IMR-90 (cell line): ENCODE results near the gene VPS41. TPM values are rescaled to one million over a fixed set of nuclear protein-coding genes. Genes with fewer than 3 reads are reported as not detected.

ENCODE experiments used
- ATAC-seq: fragments of 200-7000 bp; cut with Tn5 transposase; 2 replicates; pipeline ENCODE4 v1.9.1; 2020; ENCODE audit warnings: low read depth, mild to moderate bottlenecking, moderate library complexity
- BruUV-seq: library from RNA; stranded (reverse); fragments of 400-500 nt; replicated peaks from 2 replicates; lab custom pipeline; 2021; lab: Mats Ljungman, UMichigan
- CTCF ChIA-PET: fragments of 300-600 bp; formaldehyde crosslinking; extraction: SDS; loops from one replicate; lab custom pipeline; 2021; ENCODE audit warnings: antibody characterized with exemption; lab: Yijun Ruan, JAX
- POLR2A ChIA-PET: fragments of 300-600 bp; sonication (Branson Sonifier 250); formaldehyde crosslinking; loops from one replicate; lab custom pipeline; 2022; ENCODE audit warnings: antibody characterized with exemption; ENCODE audit not compliant: unreplicated experiment; lab: Charles Lee
- DNase-seq: peaks from one replicate; pipeline ENCODE4 v3.0.0; 2013
- H2AFZ ChIP-seq: replicated peaks from 2 replicates; pipeline ENCODE3; 2013; ENCODE audit warnings: low read length, mild to moderate bottlenecking; ENCODE audit not compliant: poor library complexity
- H2AK5ac ChIP-seq: 2 replicates; pipeline ENCODE4 v1.6.1; 2013; ENCODE audit warnings: low read depth, low read length, inconsistent platforms
- H2AK9ac ChIP-seq: replicated peaks from 2 replicates; pipeline ENCODE3; 2013; ENCODE audit warnings: mild to moderate bottlenecking, low read depth, low read length, moderate library complexity; ENCODE audit not compliant: poor library complexity
- H2BK120ac ChIP-seq: 2 replicates; pipeline ENCODE4 v1.6.1; 2013; ENCODE audit warnings: low read depth, low read length, inconsistent platforms
- H2BK15ac ChIP-seq: 3 replicates; pipeline ENCODE4 v1.6.1; 2013; ENCODE audit warnings: low read depth, low read length, inconsistent platforms
- H2BK20ac ChIP-seq: 2 replicates; pipeline ENCODE4 v1.6.1; 2013; ENCODE audit warnings: low read depth, mild to moderate bottlenecking, inconsistent platforms, low read length, moderate library complexity
- H2BK5ac ChIP-seq: 2 replicates; pipeline ENCODE4 v1.6.1; 2013; ENCODE audit warnings: mild to moderate bottlenecking, low read depth, low read length, inconsistent platforms; ENCODE audit not compliant: poor library complexity, severe bottlenecking
- H3K14ac ChIP-seq: replicated peaks from 2 replicates; pipeline ENCODE4 v1.6.1; 2013; ENCODE audit warnings: low read depth, low read length, inconsistent platforms
- H3K18ac ChIP-seq: 2 replicates; pipeline ENCODE4 v1.6.1; 2013; ENCODE audit warnings: low read depth, low read length, control low read depth
- H3K23ac ChIP-seq: 2 replicates; pipeline ENCODE4 v1.6.1; 2013; ENCODE audit warnings: low read depth, low read length, inconsistent platforms
- H3K27ac ChIP-seq: 2 replicates; pipeline ENCODE4 v1.5.1; 2013; ENCODE audit warnings: mild to moderate bottlenecking, control low read depth, low read length; ENCODE audit not compliant: insufficient read depth
- H3K27me3 ChIP-seq: 2 replicates; pipeline ENCODE4 v1.6.1; 2013; ENCODE audit warnings: low read length; ENCODE audit not compliant: control insufficient read depth, insufficient read depth
- H3K36me3 ChIP-seq: 2 replicates; pipeline ENCODE4 v1.6.1; 2013; ENCODE audit warnings: low read length, mixed read lengths; ENCODE audit not compliant: control insufficient read depth, insufficient read depth
- H3K4ac ChIP-seq: 2 replicates; pipeline ENCODE4 v1.6.1; 2013; ENCODE audit warnings: low read depth, low read length, inconsistent platforms
- H3K4me1 ChIP-seq: 2 replicates; pipeline ENCODE4 v1.6.1; 2013; ENCODE audit warnings: low read length, mixed read lengths; ENCODE audit not compliant: control insufficient read depth, insufficient read depth
- H3K4me2 ChIP-seq: 2 replicates; pipeline ENCODE4 v1.6.1; 2013; ENCODE audit warnings: low read depth, mild to moderate bottlenecking, control low read depth, low read length, moderate library complexity
- H3K4me3 ChIP-seq: 2 replicates; pipeline ENCODE4 v1.5.1; 2013; ENCODE audit warnings: low read depth, mild to moderate bottlenecking, control low read depth, low read length, moderate library complexity; ENCODE audit not compliant: insufficient read depth
- H3K56ac ChIP-seq: 2 replicates; pipeline ENCODE4 v1.6.1; 2013; ENCODE audit warnings: low read length, inconsistent platforms; ENCODE audit not compliant: insufficient read depth; ENCODE audit errors: extremely low read depth
- H3K79me1 ChIP-seq, 2 experiments: 2 replicates each; pipeline ENCODE4 v1.6.1; 2013; ENCODE audit warnings: low read length in 2 of 2, inconsistent platforms in 1 of 2, low read depth in 1 of 2
- H3K9ac ChIP-seq: 2 replicates; pipeline ENCODE4 v1.6.1; 2013; ENCODE audit warnings: low read depth, low read length, control low read depth
- H3K9me1 ChIP-seq: 2 replicates; pipeline ENCODE4 v1.6.1; 2013; ENCODE audit warnings: low read length, inconsistent platforms; ENCODE audit not compliant: insufficient read depth
- H3K9me3 ChIP-seq: 2 replicates; pipeline ENCODE4 v1.6.1; 2013; ENCODE audit warnings: low read length; ENCODE audit not compliant: control insufficient read depth, insufficient read depth
- H4K20me1 ChIP-seq: 2 replicates; pipeline ENCODE4 v1.6.1; 2013; ENCODE audit warnings: low read length, inconsistent platforms; ENCODE audit not compliant: insufficient read depth
- H4K5ac ChIP-seq: 2 replicates; pipeline ENCODE4 v1.6.1; 2013; ENCODE audit warnings: mild to moderate bottlenecking, low read depth, low read length, control low read depth
- H4K8ac ChIP-seq, 2 experiments: 2 replicates each; pipeline ENCODE4 v1.6.1; 2013; ENCODE audit warnings: low read depth in 2 of 2, low read length in 2 of 2, control low read depth in 1 of 2, inconsistent platforms in 1 of 2
- H4K91ac ChIP-seq: 2 replicates; pipeline ENCODE4 v1.6.1; 2013; ENCODE audit warnings: low read depth, low read length, inconsistent platforms; ENCODE audit not compliant: insufficient read depth
- BHLHE40 ChIP-seq: fragments of 150-350 bp; IDR thresholded peaks from 2 replicates; pipeline ENCODE4 v1.6.1; 2016; ENCODE audit warnings: mild to moderate bottlenecking, low read depth, low read length
- CEBPB ChIP-seq: IDR thresholded peaks from 2 replicates; pipeline ENCODE4 v1.6.1; 2012; ENCODE audit warnings: low read depth, low read length, improper control_type of control experiment
- CHD1 ChIP-seq: IDR thresholded peaks from 2 replicates; pipeline ENCODE4 v1.6.1; 2012; ENCODE audit warnings: low read depth, low read length, improper control_type of control experiment
- CTCF ChIP-seq: conservative IDR thresholded peaks from 2 replicates; pipeline ENCODE4 v1.5.1; 2012; ENCODE audit warnings: mild to moderate bottlenecking, low read depth, low read length, improper control_type of control experiment
- ELK1 ChIP-seq: fragments of 150-350 bp; IDR thresholded peaks from 2 replicates; pipeline ENCODE4 v1.6.1; 2016; ENCODE audit warnings: low read depth, mild to moderate bottlenecking, low read length, moderate library complexity, borderline replicate concordance
- FOS ChIP-seq: fragments of 150-350 bp; IDR thresholded peaks from 2 replicates; pipeline ENCODE4 v1.6.1; 2016; ENCODE audit warnings: low read depth, low read length
- MAFK ChIP-seq: IDR thresholded peaks from 2 replicates; pipeline ENCODE4 v1.6.1; 2012; ENCODE audit warnings: low read depth, low read length, improper control_type of control experiment
- MAZ ChIP-seq: IDR thresholded peaks from 2 replicates; pipeline ENCODE4 v1.6.1; 2012; ENCODE audit warnings: low read depth, mild to moderate bottlenecking, low read length, improper control_type of control experiment, moderate library complexity, borderline replicate concordance
- MXI1 ChIP-seq: IDR thresholded peaks from 2 replicates; pipeline ENCODE4 v1.6.1; 2012; ENCODE audit warnings: low read depth, mild to moderate bottlenecking, low read length, moderate library complexity, borderline replicate concordance
- NFE2L2 ChIP-seq: fragments of 150-350 bp; IDR thresholded peaks from 2 replicates; pipeline ENCODE4 v1.6.1; 2016; ENCODE audit warnings: low read depth, mild to moderate bottlenecking, low read length
- POLR2A ChIP-seq: IDR thresholded peaks from 2 replicates; pipeline ENCODE4 v1.6.1; 2012; ENCODE audit warnings: mild to moderate bottlenecking, low read depth, low read length
- RAD21 ChIP-seq: IDR thresholded peaks from 2 replicates; pipeline ENCODE4 v1.6.1; 2012; ENCODE audit warnings: low read length, improper control_type of control experiment
- RCOR1 ChIP-seq: IDR thresholded peaks from 2 replicates; pipeline ENCODE4 v1.6.1; 2012; ENCODE audit warnings: mild to moderate bottlenecking, low read length, improper control_type of control experiment; ENCODE audit not compliant: insufficient replicate concordance
- RFX5 ChIP-seq: IDR thresholded peaks from 2 replicates; pipeline ENCODE4 v1.8.0; 2012; ENCODE audit warnings: low read depth, mild to moderate bottlenecking, low read length, moderate library complexity
- SMC3 ChIP-seq: fragments of 150-350 bp; IDR thresholded peaks from 2 replicates; pipeline ENCODE4 v1.6.1; 2016; ENCODE audit warnings: low read depth, mild to moderate bottlenecking, antibody characterized with exemption, low read length, moderate library complexity
- USF2 ChIP-seq: fragments of 150-350 bp; IDR thresholded peaks from 2 replicates; pipeline ENCODE4 v1.6.1; 2017; ENCODE audit warnings: mild to moderate bottlenecking, antibody characterized with exemption, low read length, low read depth
- WGBS, 2 experiments: methylation state at CpG; one replicate each; pipeline versions ENCODE4 v1.1.5 to v1.1.7; 2013; ENCODE audit warnings: missing lambda C conversion rate in 2 of 2; ENCODE audit not compliant: insufficient read length in 1 of 2; ENCODE audit errors: extremely low coverage in 2 of 2; 5-methylcytosine and 5-hydroxymethylcytosine counted together
- dilution Hi-C: fragments of 300-500 bp; cut with HindIII; formaldehyde crosslinking; loops from one replicate; pipeline ENCODE4 v1.14.3; 2018; ENCODE audit warnings: low sequenced_read_pairs; ENCODE audit not compliant: unreplicated experiment
- in situ Hi-C: fragments of 300-500 bp; cut with MboI; formaldehyde crosslinking; loops from 3 replicates; pipeline ENCODE4 v1.14.3; 2019; ENCODE audit warnings: low sequenced_read_pairs, inconsistent platforms, mixed read lengths
- intact Hi-C: fragments of 100-400 bp; cut with micrococcal nuclease; formaldehyde crosslinking; loops from 2 replicates; pipeline ENCODE4 v1.10.0; 2022
- polyA plus RNA-seq, 3 experiments: library from polyadenylated mRNA; depleted of rRNA; stranded (reverse); fragments of >200 nt; gene quantifications; 2 replicates each; pipeline ENCODE4 v1.2.3, GENCODE V29; 2012; ENCODE audit warnings: low replicate concordance in 1 of 3
- total RNA-seq: library from RNA; depleted of rRNA; stranded (reverse); fragments of >200 nt; gene quantifications from 2 replicates; pipeline ENCODE4 v1.2.3, GENCODE V29; 2012

VPS41 gene
- total and polyA plus RNA-seq, 2 of the 4 experiments (the other 2 are of a cell fraction), result 16.0 to 28.0 TPM

- intact Hi-C loops, result no loop called here
- in situ Hi-C loops, result no loop called here
These were observed 88.4 kb downstream of the VPS41 start for GRCh38 chr7:38820571-38820970.

More at GRCh38 chr7:38820571-38820970, 88.4 kb downstream of the VPS41 start:
- Histone ChIP-seq H4K91ac (no peak overlapping the region), H2AFZ (no peak overlapping the region), H3K36me3 (0 out of 2 replicates have a peak, but pooled peaks cover 1% of the 10 kb centered on the region), H2AK9ac (no peak overlapping the region), H3K23ac (no peak overlapping the region), H3K14ac (no peak overlapping the region), H3K9ac (no peak overlapping the region), H3K4me3 (no peak overlapping the region), H3K79me1 (no peaks in the 10 kb centered on the region), H2BK120ac (no peak overlapping the region), H4K5ac (no peak overlapping the region), H2AK5ac (no peak overlapping the region), H2BK15ac (no peak overlapping the region), H3K9me1 (no peaks in the 10 kb centered on the region), H4K20me1 (no peaks in the 10 kb centered on the region), H3K4ac (no peak overlapping the region), H3K4me1 (no peaks in the 10 kb centered on the region), H2BK20ac (no peak overlapping the region), H2BK5ac (no peak overlapping the region), H3K56ac (no peak overlapping the region), H3K27me3 (no peaks in the 10 kb centered on the region), H3K9me3 (peaks cover 2% of the 10 kb centered on the region; the same call in 1 of the 2 replicates), H3K27ac (no peak overlapping the region), H3K18ac (no peak overlapping the region), H3K4me2 (no peak overlapping the region), H4K8ac (no peak overlapping the region)
- WGBS, 2 experiments, result no CpG with 5 or more reads among the region's 4 CpGs
- dilution Hi-C loops, result no loop called here
- BruUV-seq, result no TSS peak
- ATAC-seq (no peak), DNase-seq (no peak)
- TF ChIP-seq MAFK (no peak), MAZ (no peak), CHD1 (no peak), MXI1 (no peak), CTCF (no peak), BHLHE40 (no peak), FOS (no peak), RCOR1 (no peak), USF2 (no peak), CEBPB (no peak), POLR2A (no peak), RAD21 (no peak), RFX5 (no peak), SMC3 (no peak), ELK1 (no peak), NFE2L2 (no peak)
- POLR2A ChIA-PET, result no interaction called here
- CTCF ChIA-PET, result no interaction called here
